ENCODE results near the gene COL5A1.

- TF ChIP-seq CTCF (IDR thresholded peaks at IDR 0.05; ENCODE audit: borderline replicate concordance, extremely low read depth, low read length, poor library complexity, severe bottlenecking) = no peak
- no peak for TF ChIP-seq EZH2 (IDR thresholded peaks at IDR 0.05; ENCODE audit: borderline replicate concordance, low read depth, low read length, severe bottlenecking)
Measured at GRCh38 chr9:134676361-134676760, 34.8 kb downstream of the COL5A1 start.

Measured in DND-41 (cell line).